Right kidney (tissue), 1 donor: ENCODE results near the gene NADSYN1.
A peak's percentile ranks its signal among the peaks of the same experiment; 100 is the strongest.

Source experiments
- DNase-seq: peaks from one replicate; pipeline ENCODE4 v3.0.0-alpha.2; 2016

Gene NADSYN1

DNA sequence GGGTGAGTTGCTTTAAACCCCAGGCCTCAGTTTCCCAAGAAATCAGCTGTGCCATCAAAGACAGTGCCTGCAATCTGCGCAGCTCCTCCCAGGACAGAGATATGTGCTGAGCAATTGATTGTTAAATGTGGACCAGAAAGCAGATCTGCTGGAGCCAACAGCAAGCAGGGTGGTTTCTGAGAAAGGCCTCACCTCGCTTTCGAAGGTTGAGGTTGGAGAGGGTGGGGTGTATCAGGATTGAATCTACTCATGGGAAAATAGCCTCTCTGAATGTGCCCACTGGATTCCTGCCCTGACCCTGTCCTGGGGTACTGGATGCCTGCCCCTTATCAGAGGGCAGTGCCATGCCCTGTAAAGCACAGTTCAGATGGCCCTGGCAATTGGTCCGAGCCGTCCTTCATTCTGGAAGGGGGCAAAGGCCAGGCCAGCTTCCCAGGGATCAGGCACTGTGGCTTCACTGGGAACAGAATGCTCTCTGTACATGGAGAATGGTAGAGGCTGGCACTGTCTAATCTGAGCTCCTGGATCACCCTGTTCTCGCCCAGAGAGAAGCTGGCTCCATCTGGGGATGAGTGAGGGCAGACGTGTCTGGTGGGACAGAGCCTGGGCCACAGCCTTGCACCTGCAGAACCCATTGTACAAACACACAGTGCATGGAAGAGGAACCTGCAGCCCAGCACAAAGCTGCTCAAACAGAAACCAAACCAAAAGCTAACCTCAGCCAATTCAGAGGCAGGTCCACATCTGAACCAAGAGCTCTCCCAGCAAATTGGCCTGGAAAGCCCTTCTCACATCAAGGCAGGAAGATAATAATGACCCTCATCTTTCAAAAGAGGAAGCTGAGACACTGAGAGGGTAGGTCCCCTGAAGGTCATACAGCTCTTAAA, 20.0 kb upstream of the NADSYN1 start:
- no peak for DNase-seq

DNA sequence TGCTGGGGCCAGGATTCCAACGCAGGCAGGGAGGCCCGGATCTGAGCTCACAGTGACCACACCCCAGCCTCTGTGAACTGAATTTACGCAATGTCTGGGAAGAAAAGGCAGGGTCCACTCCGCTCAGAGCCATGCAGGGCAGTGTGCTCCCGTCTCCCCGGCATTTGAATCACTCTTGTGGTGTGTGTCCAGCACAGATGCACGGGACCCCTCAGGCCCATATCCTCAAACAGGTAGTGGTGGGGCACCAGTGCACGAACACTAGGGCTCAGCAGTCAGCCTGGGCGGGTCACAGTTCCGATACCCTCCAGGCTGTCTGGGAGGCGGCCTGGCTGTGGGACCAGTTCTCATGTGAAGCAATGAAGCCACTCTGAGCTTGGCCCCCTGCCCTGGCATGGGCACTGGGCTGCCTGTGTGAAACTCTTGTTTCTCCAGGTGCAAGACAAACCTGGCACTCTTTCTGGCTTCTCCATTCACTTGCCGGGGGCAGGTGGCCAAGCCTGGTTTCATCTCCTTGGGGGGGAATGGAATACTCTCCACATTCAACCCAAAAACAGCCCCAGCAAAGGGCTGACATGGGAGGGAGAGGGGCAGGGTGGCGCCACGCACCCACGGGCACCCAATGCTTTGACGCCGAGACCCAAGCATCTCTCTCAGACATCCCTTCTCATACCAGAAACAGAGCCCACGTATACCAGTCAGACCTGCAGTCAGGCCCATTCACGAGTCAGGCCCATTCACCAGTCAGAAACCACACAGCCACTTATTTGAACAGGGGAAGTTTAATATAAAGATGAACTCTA, 19.2 kb upstream of the NADSYN1 start:
- DNase-seq = no peak

DNA sequence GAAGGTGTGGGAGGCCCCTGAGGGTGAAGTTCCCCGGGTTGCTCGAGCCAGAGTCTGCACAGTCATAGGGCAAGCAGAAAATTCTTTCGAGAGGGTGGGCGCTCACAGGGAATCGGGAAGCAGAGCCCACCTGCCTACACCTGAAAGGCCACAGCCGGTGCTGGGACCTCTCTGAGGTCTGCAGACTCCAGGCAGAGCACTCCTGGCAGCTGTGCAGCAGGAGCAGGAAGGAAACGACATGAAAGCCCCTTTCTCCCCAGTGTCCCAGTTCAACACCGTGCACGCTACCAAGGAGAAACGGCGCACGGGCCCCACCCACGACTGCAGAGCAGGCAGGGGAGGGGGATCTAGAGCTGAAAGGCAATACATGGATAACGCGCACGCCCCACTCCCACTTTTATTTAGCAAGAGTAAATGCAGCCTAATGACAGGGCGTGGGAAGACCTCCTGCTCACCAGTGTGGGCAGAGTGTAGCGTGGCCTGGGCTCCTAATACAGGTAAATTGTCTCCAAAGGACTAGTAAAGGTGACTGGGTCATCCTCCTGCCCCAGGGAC, 18.4 kb upstream of the NADSYN1 start:
- no peak for DNase-seq

DNA sequence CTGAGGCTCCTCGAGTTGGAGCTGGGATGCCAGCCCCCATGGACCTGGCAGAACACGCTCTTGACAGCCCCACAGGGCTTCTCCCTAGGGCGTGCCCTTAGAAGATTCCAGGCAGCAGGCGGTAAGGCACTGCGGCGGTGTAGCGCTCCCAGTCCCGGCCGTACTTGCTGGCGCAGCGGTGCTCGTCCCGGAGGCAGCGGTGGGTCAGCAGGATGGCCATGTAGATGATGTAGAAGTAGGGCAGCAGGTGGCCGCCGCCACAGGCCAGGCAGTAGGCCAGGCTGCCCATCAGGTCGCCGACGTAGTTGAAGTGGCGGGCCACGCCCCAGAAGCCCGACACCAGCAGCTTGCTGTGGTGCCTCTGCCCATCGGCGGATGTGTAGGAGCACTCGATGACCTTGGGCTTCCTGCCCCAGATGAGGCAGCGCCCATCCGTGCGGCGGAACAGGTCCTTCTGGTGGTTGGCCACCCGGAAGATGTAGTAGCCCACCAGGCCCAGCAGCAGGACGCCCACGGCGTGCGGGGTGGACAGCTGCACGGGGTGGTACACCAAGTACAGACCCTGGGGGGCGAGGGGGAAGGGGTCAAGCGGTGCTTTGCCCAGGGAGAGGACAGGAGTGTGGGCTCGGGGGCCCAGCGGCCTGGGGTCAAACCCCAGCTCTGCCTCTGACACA, 17.6 kb upstream of the NADSYN1 start:
- no peak for DNase-seq

DNA sequence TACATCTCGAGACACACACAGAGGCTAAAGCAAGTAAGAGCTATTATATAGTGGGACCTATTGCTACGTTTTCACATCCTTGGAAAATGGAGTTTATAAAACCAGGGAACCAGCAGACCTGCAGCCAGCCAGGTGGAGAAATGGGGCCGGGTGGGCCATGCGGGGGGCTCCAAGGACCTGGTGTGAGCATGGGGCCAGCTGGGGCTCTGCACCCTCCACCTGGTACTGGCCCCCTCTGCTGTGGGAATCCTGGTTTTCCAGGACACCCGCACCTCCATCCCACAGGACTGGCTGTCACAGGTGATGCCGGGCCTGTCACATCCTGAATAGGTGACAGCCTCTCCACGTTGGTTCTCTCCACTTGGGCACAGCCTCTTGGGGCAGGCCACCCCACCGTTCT, 16.1 kb upstream of the NADSYN1 start:
- no peak for DNase-seq

DNA sequence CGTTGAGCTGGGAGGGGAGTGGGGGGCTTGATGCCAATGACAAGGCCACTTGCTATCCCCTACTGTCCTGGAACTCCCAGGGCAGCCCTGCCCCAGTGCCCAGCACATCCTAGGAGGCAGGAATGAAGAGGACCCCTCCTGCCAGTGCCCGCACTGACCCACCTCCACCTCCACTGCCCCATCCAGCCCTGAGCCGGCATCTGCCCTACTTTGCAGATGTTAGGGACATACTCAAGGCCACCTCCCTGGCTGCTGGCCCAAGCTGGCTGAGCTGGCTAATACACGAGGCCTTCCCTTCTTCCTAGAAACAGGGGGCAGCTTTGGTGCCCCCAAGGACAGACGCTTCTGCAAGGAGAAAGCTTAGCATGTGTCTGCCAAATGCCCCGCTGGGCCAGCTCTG, 15.6 kb upstream of the NADSYN1 start:
- no peak for DNase-seq

DNA sequence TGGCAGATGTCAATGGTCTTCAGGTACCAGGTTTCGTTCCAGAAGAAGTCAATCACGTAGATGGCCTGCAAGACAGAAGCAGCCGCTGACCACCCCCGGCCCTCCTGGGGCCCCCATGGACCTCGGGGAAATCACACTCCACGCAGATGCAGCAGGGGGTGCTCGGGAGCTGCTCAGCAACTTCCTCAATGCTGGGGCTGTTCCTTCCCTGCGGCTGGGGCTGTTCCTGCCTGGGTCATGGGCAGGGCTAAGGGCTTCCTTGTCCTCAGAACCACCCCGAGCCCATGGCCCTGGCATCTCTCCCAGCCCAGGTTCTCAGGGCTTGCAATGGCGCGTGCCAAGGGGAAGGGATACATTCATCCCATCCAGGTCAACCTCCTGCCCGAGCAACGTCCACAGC, 15.1 kb upstream of the NADSYN1 start:
- DNase-seq = no peak

DNA sequence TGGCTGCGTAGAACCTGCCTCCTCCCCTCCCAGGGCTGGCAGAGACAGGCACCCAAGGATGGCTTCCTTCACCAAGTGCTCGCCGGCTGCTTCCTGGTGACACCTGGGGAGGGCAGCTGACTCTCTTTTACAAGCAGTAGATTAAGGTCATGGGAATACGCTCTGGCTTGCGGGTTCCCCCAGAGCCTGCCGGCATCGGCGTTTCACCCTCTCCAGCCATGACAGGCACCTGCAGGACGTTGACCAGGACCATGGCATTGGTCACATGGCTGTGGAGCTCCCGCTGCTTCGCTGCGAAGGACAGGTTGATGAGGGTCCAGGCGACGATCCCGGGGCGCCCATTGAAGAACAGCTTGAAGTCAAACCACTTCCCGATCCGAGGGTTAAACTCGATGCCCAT, 14.4 kb upstream of the NADSYN1 start:
- no peak for DNase-seq

DNA sequence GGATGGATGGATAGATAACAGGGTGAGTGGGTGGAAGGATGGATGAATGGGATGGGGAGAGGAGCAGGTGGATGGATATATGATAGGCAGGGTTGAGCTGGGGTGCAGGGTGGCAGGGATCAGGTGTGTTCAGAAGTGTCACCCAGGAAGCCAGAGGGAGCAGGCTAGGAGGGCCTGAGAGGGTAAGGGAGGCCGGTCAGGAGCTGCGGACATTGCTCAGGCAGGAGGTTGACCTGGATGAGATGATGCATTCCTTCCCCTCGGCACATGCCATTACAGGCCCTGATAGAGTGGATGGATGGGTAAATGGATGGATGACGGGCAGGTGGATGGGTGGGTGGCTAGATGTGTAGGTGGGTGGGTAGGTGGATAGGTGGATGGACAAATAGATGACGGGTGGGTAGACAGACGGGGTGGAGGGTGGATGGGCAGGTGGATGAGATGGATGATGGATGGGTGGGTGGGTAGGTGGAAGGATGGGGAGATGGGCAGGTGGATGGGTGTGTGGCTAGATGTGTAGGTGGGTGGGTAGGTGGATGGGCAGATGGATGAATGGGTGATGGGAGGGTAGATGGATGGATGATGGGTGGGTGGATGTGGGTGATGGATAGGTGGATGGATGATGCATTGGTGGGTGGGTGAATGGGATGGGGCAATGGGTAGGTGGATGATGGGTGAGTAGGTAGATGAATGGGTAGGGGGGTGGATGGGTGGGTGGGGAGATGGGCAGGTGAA, 12.8 kb upstream of the NADSYN1 start:
- DNase-seq = no peak

DNA sequence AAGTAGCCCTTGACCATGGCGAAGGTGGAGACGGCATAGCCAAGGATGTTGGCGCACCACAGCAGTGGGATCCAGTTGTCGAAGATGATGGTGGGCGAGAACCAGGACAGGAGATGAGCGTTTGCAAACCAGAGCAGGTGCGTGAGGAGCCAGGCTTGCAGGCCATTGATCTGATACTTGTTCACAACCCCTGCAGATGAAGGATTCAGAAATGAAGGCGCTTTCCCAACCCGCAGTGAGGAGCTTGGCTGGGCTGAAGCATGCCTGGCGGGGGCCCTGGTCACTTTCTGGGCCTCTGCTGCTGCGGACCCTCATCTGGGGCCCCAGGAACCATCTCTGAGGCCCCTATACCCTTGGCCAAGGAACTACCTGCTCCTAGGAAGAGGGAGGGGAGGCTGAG, 11.8 kb upstream of the NADSYN1 start:
- no peak for DNase-seq

DNA sequence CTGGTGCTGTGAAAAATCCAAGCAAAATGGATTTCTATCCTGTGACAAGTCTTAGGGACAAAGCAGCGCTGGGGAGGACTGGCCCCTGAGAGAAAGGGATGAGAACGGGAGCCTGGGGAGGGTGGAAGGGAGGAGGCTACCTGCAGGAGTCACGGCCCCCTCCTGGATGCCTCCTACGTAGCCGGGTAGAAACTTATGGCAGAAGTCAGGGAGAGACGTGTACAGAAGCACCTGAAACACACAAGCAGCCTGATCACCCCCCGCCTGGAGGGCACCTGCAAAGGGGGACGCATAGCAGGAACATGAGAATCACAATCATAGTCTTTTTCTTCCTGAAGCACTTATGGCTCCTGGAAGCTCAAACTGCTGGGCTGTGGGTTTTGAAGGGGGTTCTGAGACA, 10.9 kb upstream of the NADSYN1 start:
- DNase-seq = no peak

DNA sequence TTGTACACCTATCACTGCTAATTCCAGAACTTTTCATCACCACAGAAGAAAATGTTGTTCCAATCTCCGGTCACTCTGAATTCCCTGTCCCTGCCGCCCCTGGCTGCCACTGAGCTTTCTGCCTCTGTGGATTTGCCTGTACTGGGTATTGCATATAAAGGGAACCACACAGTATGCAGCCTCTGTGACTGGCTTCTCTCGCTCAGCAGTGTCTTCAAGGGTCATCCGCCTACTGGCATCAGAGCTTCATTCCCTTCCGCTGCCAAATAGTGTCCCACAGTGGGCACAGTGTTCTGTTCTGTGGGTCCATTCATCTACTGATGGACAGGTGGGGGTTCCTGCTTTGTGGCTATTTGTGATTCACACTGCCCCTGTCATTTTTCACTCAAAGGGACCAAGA, 10.1 kb upstream of the NADSYN1 start:
- DNase-seq = no peak

DNA sequence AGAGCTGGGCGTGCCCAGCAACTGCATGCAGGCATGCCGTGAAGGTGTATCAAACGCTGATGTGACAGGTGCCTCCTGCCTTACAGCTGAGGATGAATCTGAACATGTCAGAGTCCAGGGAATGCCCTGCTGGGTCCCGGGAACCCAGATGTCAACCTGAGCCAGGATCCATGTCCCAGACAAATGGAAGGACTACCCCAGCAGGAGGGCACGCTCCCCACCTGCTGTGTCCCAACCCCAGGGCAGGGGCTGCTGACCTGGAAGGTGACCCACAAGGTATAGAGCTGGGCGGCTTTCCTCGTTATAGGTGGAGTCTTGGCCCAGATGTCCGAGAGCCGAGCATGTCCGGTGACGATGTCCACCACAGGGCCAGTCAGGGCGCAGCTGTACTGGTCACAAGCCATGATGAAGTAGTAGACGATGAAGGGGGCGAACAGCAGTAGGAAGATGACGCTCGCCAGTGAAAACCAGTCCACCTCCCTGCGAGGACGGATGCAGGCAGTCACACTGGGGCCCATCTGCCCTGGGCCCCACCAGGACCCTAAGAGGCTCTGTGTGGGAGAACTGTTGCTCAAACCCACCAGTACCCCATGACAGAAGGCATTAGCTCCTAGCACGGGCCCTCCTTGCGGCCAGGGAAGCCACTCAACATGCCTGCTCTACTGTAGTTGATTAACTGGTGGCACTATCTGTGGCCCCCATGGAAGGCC, 9.1 kb upstream of the NADSYN1 start:
- DNase-seq = no peak

DNA sequence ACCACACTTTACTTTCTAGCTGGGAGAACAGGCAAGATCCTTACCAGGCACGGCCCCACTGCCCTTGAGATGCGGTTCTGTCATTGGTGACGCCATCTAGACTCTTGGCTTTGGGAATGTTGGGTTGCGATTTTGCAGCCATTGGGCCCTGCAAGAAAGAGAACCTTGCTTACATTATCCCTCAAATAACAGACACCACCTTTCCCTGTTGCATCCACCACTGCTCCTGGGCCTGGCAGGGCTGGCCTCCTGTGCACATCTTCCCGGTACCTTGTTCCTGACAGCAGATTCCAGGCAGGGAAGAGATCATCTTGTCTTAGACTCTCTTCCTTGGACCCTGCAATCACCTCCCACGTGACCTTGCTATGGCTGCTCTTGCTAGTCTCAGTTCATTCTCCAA, 8.2 kb upstream of the NADSYN1 start:
- no peak for DNase-seq

DNA sequence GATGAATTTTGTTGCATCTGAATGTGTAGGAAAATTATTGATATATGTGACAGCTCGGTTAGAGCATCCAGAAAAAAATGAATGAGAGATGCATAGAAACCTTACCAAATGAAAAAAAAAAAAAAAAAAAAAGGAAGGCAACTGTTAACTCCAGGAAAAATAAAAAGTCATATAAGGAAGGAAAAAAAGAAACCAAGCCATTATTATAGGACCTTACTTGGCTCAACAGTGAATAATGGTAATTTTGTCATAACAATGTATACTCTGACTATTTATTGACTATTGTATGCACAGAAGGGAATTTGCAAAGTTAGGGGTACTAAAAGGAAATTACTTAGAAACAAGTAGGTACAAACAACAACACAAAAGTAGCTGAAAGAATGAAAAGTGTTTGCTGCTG, 6.9 kb upstream of the NADSYN1 start:
- DNase-seq = no peak

DNA sequence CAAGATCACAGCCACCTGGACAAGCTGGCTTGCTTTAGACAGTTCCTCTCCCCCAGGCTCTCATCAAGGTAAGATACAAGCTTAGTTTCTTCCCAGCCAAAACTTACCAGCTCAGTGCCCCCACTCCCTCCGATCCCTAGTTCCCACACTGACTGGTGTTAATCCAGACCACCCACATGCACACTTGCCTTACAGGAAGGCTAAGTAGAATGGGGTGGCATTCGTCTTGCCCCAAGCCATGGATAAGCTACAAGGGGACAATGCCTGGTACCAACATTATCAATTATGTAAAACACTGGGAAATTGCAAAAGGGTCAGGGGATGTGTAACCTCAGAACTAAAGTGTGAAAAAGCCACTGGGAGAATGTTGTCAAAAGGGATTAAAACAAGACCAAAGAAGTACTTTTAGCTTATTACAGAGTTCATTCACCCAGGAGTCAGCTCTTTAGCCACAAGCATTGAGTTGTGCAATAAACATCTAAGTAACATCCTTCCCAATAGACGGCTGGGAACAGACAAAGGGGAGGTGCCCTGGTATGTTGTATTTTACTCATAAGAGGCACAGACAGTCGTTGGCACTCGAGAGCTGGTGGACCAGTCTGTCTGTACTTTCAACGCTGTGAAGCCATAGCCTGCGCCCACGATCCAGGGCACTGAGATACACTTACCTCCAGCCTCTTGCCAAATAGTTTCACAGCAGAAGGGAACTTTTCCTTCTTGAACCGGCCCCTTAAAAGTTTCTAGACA, 5.9 kb upstream of the NADSYN1 start:
- DNase-seq = no peak

DNA sequence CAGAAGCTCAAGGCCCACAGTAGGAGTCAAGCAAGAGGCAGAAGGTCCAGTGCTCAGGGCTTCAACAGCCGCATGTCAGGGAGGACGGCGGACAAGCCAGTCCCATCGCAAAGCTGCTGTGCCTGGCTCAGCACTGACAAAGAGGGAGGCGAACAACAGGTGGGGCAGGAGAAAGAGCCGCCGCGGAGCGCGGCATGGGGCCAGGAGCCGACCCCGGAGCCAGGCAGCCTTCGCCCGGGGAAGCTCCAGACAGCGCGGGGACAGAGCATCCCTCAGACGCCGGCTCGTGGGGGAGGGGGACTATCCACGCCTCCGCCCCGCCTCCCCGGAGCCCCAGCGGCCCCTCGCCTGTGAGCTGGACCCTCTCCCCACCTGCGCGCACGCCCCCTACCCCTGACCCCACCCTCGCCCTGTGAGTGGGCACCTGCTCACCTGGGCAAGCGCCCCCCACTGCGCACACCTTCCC, 5.2 kb upstream of the NADSYN1 start:
- peak; percentile 85 for DNase-seq

DNA sequence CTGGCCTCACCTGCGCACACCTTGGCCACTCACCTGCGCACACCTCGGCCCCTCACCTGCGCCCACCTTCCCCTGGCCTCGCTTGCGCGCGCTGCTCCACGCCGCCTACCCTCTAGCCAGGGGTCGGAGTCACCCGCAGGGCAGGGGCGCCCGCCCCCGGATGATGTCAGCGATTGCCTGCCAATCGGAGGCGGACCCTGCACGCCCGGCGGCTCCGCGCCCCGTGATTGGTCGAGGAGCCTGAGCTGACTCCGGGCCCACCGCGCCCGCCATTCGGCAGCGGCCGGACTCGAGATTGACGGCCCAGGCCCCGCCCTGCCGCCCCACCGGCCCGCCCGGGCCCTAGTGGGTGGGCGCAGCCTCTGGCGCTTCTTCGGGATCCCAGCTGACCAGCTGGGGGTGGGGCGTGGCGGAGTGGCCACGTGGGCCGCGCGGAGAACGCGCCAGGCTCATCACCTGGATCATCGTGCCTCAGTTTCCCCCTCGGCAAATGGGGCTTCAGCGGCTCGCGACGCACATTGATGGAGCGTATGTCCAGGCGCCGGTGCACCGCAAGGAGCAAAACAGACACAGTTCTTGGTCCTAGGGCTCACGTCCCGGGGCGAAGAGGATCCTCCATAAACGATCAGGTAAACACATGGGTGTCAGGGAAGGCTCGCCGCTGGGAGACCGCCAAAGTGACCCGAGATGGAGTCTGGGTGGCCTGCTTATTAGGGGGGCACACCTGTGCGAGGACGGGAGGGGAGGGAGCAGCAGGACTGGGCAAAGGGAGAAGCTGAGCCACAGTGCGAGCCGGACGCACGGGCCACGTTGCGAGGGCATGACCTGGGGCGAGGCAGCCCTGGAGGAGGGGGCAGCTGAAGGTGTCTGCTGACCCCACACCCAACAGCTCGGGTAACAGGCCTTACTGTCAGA, 4.5 kb upstream of the NADSYN1 start, which contains the start of gene DHCR7:
TSS of gene DHCR7 (minus strand) at position 137 of the 915 bp plus-strand sequence. CDS start 3,441 bp downstream, outside the sequence.
- no peak for DNase-seq

DNA sequence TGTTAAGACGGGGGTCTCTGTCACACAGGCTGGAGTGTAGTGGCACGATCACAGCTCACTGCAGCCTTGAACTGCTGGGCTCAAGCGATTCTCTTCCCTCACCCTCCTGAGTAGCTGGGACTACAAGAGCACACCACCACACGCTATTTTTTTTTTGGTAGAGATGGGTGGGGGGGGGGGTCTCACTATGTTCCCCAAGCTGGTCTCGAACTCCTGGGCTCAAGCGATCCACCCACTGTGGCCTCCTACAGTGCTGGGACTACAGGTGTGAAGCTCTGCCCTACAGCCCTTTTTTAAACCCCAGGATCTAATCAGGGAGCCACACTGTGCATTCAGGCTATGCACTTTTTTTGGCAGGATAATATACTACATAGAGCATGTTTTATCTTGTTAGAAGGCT, 3.4 kb upstream of the NADSYN1 start:
- DNase-seq = no peak
